Glutamatergic neuron (in vitro differentiated cells): Measurements from ENCODE around the gene ACVR2A. TPM values are rescaled to one million over a fixed set of nuclear protein-coding genes. Genes with fewer than 3 reads are reported as not detected.

Source experiments
- DNase-seq: peaks from one replicate; pipeline ENCODE4 v3.0.0; 2022
- H3K27ac Mint-ChIP-seq: one replicate; pipeline ENCODE4 v1.8.0; 2020; ENCODE audit warnings: mild to moderate bottlenecking, mixed read lengths, inconsistent platforms; ENCODE audit not compliant: unreplicated experiment
- H3K27me3 Mint-ChIP-seq: one replicate; pipeline ENCODE4 v1.8.0; 2020; ENCODE audit warnings: mild to moderate bottlenecking, moderate library complexity, mixed read lengths, inconsistent platforms; ENCODE audit not compliant: unreplicated experiment
- H3K36me3 Mint-ChIP-seq: one replicate; pipeline ENCODE4 v1.8.0; 2020; ENCODE audit warnings: mild to moderate bottlenecking, mixed read lengths, inconsistent platforms; ENCODE audit not compliant: unreplicated experiment
- H3K4me1 Mint-ChIP-seq: one replicate; pipeline ENCODE4 v1.8.0; 2020; ENCODE audit warnings: mild to moderate bottlenecking, low read depth, mixed read lengths, inconsistent platforms; ENCODE audit not compliant: unreplicated experiment
- H3K4me3 Mint-ChIP-seq: one replicate; pipeline ENCODE4 v1.8.0; 2020; ENCODE audit warnings: mild to moderate bottlenecking, mixed read lengths, inconsistent platforms; ENCODE audit not compliant: unreplicated experiment
- H3K9me3 Mint-ChIP-seq: one replicate; pipeline ENCODE4 v1.8.0; 2020; ENCODE audit warnings: mild to moderate bottlenecking, moderate library complexity, mixed read lengths, inconsistent platforms; ENCODE audit not compliant: unreplicated experiment
- CTCF ChIP-seq: fragments of 200-600 bp; sonication (generic); IDR thresholded peaks from one replicate; pipeline ENCODE4 v1.5.0; 2021; ENCODE audit not compliant: partially characterized antibody, unreplicated experiment
- total RNA-seq: library from RNA; stranded (reverse); fragmentation: NEBNext Ultra II Directional; extraction: Animal tissue kit (Norgen Biotek cat#: 25700); gene quantifications from one replicate; pipeline ENCODE4 v1.2.1, GENCODE V29; 2021; ENCODE audit not compliant: unreplicated experiment

The ACVR2A gene
- total RNA-seq, 1 donor from 2014 or later: 110 TPM

GRCh38 chr2:147873859-147874483, 29.1 kb downstream of the ACVR2A start:
- no peak for DNase-seq
- TF ChIP-seq CTCF: no peak
- H3K4me3 Mint-ChIP-seq: no peak overlapping the region
- peaks cover 1% of the 10 kb centered on the region for H3K9me3 Mint-ChIP-seq
- H3K27me3 Mint-ChIP-seq: no peaks in the 10 kb centered on the region
- no peaks in the 10 kb centered on the region for H3K36me3 Mint-ChIP-seq
- H3K27ac Mint-ChIP-seq: no peak overlapping the region
- peaks cover 56% of the 10 kb centered on the region for H3K4me1 Mint-ChIP-seq

- Mint-ChIP-seq H3K27ac (no peak overlapping the region), H3K36me3 (no peaks in the 10 kb centered on the region), H3K27me3 (peaks cover 1% of the 10 kb centered on the region), H3K4me1 (peaks cover 28% of the 10 kb centered on the region), H3K4me3 (no peak overlapping the region), H3K9me3 (no peaks in the 10 kb centered on the region)
- TF ChIP-seq CTCF: no peak
- DNase-seq: no peak
Observed at GRCh38 chr2:147879846-147880245, 35.0 kb downstream of the ACVR2A start.

GRCh38 chr2:147882631-147883030, 37.8 kb downstream of the ACVR2A start:
- no peak for DNase-seq
- peaks cover 1% of the 10 kb centered on the region for H3K27me3 Mint-ChIP-seq
- H3K27ac Mint-ChIP-seq: no peak overlapping the region
- H3K36me3 Mint-ChIP-seq: no peaks in the 10 kb centered on the region
- H3K4me1 Mint-ChIP-seq: peaks cover 16% of the 10 kb centered on the region
- TF ChIP-seq CTCF: no peak
- H3K4me3 Mint-ChIP-seq: no peak overlapping the region
- H3K9me3 Mint-ChIP-seq: no peaks in the 10 kb centered on the region

DNA sequence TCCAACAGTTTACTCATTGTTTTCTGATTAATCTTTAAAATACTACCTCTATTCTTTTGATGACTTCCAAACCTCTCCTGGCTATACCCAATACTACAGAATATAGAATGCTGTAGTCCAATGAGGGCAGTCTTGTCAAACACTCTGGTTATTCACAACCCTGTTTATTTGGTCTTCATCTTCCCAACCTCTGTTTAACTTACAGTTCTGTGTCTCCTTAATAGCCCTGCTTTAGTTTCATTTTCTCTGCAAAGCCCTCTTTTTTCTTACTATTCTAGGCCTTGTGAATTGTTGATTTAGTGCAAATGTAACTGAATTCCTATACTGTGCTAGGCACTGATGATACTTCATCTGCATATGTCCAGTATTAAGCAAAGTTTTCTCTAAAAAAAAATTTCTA, 40.0 kb downstream of the ACVR2A start:
- peaks cover 1% of the 10 kb centered on the region for H3K27me3 Mint-ChIP-seq
- peaks cover 25% of the 10 kb centered on the region for H3K4me1 Mint-ChIP-seq
- no peak for TF ChIP-seq CTCF
- H3K9me3 Mint-ChIP-seq: no peaks in the 10 kb centered on the region
- no peak overlapping the region for H3K4me3 Mint-ChIP-seq
- no peak for DNase-seq
- H3K36me3 Mint-ChIP-seq: no peaks in the 10 kb centered on the region
- H3K27ac Mint-ChIP-seq: no peak overlapping the region

GRCh38 chr2:147886136-147886535, 41.3 kb downstream of the ACVR2A start:
- no peaks in the 10 kb centered on the region for H3K9me3 Mint-ChIP-seq
- no peak for DNase-seq
- no peak for TF ChIP-seq CTCF
- peaks cover 1% of the 10 kb centered on the region for H3K27me3 Mint-ChIP-seq
- H3K4me3 Mint-ChIP-seq: no peak overlapping the region
- H3K4me1 Mint-ChIP-seq: peaks cover 23% of the 10 kb centered on the region
- H3K27ac Mint-ChIP-seq: no peak overlapping the region
- H3K36me3 Mint-ChIP-seq: no peaks in the 10 kb centered on the region
